Ovary (tissue), 9 donors: ENCODE results near the gene GABRA1. TPM values are rescaled to one million over a fixed set of nuclear protein-coding genes. Genes with fewer than 3 reads are reported as not detected.

Experiments
- DNase-seq, 5 donors: peaks; one replicate each; pipeline ENCODE4 v3.0.0-alpha.2; 2019 to 2020
- H3K27ac ChIP-seq, 2 donors: fragments of 200-600 bp; one replicate each; pipeline versions ENCODE4 v1.5.1 to v1.8.0; 2019 to 2022
- H3K27me3 ChIP-seq: fragments of 200-600 bp; one replicate; pipeline ENCODE4 v1.8.0; 2022
- H3K36me3 ChIP-seq: fragments of 200-600 bp; sonication (generic); one replicate; pipeline ENCODE4 v1.5.1; 2019
- H3K4me1 ChIP-seq: one replicate; pipeline ENCODE4 v1.8.1; 2013; ENCODE audit warnings: mild to moderate bottlenecking, moderate library complexity; ENCODE audit not compliant: insufficient read depth
- H3K4me3 ChIP-seq: fragments of 200-600 bp; sonication (generic); one replicate; pipeline ENCODE4 v1.5.1; 2017
- H3K9me3 ChIP-seq, 2 donors: fragments of 200-600 bp in 1 of 2; sonication (generic) in 1 of 2; one replicate each; pipeline versions ENCODE4 v1.5.1 to v1.8.1; 2013 to 2019; ENCODE audit warnings: mild to moderate bottlenecking in 1 of 2, moderate library complexity in 1 of 2
- CTCF ChIP-seq, 3 donors: fragments of 450-650 bp in 2 of 3; fragments of 200-600 bp in 1 of 3; IDR thresholded peaks; one replicate each; pipeline versions ENCODE4 v1.5.1 to v1.8.0; 2016 to 2022; ENCODE audit warnings: antibody characterized with exemption in 3 of 3, mild to moderate bottlenecking in 1 of 3
- EP300 ChIP-seq: sonication (generic); formaldehyde crosslinking; IDR thresholded peaks from one replicate; pipeline ENCODE4 v1.6.1; 2017; ENCODE audit warnings: antibody characterized with exemption
- POLR2A ChIP-seq: fragments of 450-650 bp; IDR thresholded peaks from one replicate; pipeline ENCODE4 v1.6.1; 2017; ENCODE audit warnings: antibody characterized with exemption, mild to moderate bottlenecking, moderate library complexity
- WGBS, 3 donors: extraction: QIAGEN DNeasy Blood & Tissue Kit in 1 of 3; methylation state at CpG; one replicate each; pipeline versions ENCODE4 v1.1.5 to v1.1.7; 2013 to 2017; 5-methylcytosine and 5-hydroxymethylcytosine counted together
- intact Hi-C, 4 donors: fragments of 100-400 bp; cut with DNase I; formaldehyde crosslinking; loops; one replicate each; pipeline versions ENCODE4 v1.11.0 to v1.15.1; 2022 to 2023
- polyA plus RNA-seq, 2 donors: library from polyadenylated mRNA; stranded (reverse); fragments of 200-250 nt in 1 of 2; fragments of 350-450 nt in 1 of 2; fragmentation: Illumina TruSeq in 1 of 2; extraction: RNeasy Lipid Tissue Mini Kit (QIAGEN cat#74804) in 1 of 2; gene quantifications; one replicate each; pipeline ENCODE4 v1.2.3, GENCODE V29; 2013 to 2014
- total RNA-seq, 7 donors: library from RNA; depleted of rRNA in 2 of 7; stranded (reverse); fragments of >200 nt in 2 of 7; fragmentation: NEBNext Ultra II Directional in 3 of 7; extraction: Animal tissue kit (Norgen Biotek cat#: 25700) in 3 of 7; gene quantifications; one replicate each; pipeline versions ENCODE4 v1.1.0 to v1.2.4, GENCODE V29; 2016 to 2023
- donor health status: DM: no; HTN: no; CAD: no; lungs with moderate emphysema.
- donor health status: DM: no; HTN: no; CAD: no.
- donor health status: Bipolar disorder and iron deficiency.
- donor health status: DM: yes; HTN: yes; CAD: no.
- donor health status: DM: no; HTN: no; CAD: no.
- donor health status: DM: yes; HTN: yes; CAD: no.

Gene GABRA1
- total and polyA plus RNA-seq, 9 donors, result not detected

GRCh38 chr5:161847447-161847846, 473 bp upstream of the GABRA1 start:
- WGBS, 3 donors, result 2 to 3% (median 3%) methylated on average over 12 of the region's 12 CpGs
- Histone ChIP-seq H3K9me3 (no peaks in the 10 kb centered on the region), H3K4me3 (no peak overlapping the region), H3K27ac (no peak overlapping the region), H3K4me1 (no peaks in the 10 kb centered on the region), H3K36me3 (no peaks in the 10 kb centered on the region), H3K27me3 (no peaks in the 10 kb centered on the region)
- DNase-seq, result no peak
- intact Hi-C loops, result no loop called here
- TF ChIP-seq EP300, result no peak
- TF ChIP-seq POLR2A, result no peak
- no peak for TF ChIP-seq CTCF (IDR thresholded peaks at IDR 0.05)

- no peak overlapping the region for H3K27ac ChIP-seq
- no peaks in the 10 kb centered on the region for H3K27me3 ChIP-seq
- H3K36me3 ChIP-seq, result no peaks in the 10 kb centered on the region
- DNase-seq, result no peak
- WGBS, 3 donors, result 69 to 79% (median 73%) methylated on average over 3 of the region's 3 CpGs
- no peaks in the 10 kb centered on the region for H3K9me3 ChIP-seq
- no peaks in the 10 kb centered on the region for H3K4me1 ChIP-seq
- H3K4me3 ChIP-seq, result no peak overlapping the region
- intact Hi-C loops, result no loop called here
- TF ChIP-seq CTCF (IDR thresholded peaks at IDR 0.05) (no peak), POLR2A (no peak), EP300 (no peak)
Observed at GRCh38 chr5:161850491-161850890, 2.6 kb downstream of the GABRA1 start.

GRCh38 chr5:161851691-161852299, 3.9 kb downstream of the GABRA1 start:
- WGBS, 3 donors, result 39 to 49% (median 44%) methylated on average over 2 of the region's 2 CpGs
- TF ChIP-seq CTCF (IDR thresholded peaks at IDR 0.05), result no peak
- TF ChIP-seq EP300, result no peak
- no peak for TF ChIP-seq POLR2A
- Histone ChIP-seq H3K27ac (no peak overlapping the region), H3K4me3 (no peak overlapping the region), H3K4me1 (no peaks in the 10 kb centered on the region), H3K9me3 (no peaks in the 10 kb centered on the region), H3K27me3 (no peaks in the 10 kb centered on the region), H3K36me3 (no peaks in the 10 kb centered on the region)
- intact Hi-C loops, result no loop called here
- DNase-seq, result no peak

GRCh38 chr5:161857358-161857757, 9.4 kb downstream of the GABRA1 start:
- intact Hi-C loops, result no loop called here
- H3K27me3 ChIP-seq, result no peaks in the 10 kb centered on the region
- no peaks in the 10 kb centered on the region for H3K36me3 ChIP-seq
- TF ChIP-seq POLR2A, result no peak
- TF ChIP-seq CTCF (IDR thresholded peaks at IDR 0.05), result no peak
- TF ChIP-seq EP300, result no peak
- 39 to 67% (median 51%) methylated on average over 1 of the region's 1 CpG for WGBS, 3 donors
- H3K4me1 ChIP-seq, result no peaks in the 10 kb centered on the region
- no peaks in the 10 kb centered on the region for H3K9me3 ChIP-seq
- H3K27ac ChIP-seq, result no peak overlapping the region
- DNase-seq, result no peak
- no peak overlapping the region for H3K4me3 ChIP-seq
